HepG2 (cell line): Measurements from ENCODE around the gene LARP1. TPM values are rescaled to one million over a fixed set of nuclear protein-coding genes. Genes with fewer than 3 reads are reported as not detected.

Experiments used
- CENPX ChIP-seq: sonication (generic); formaldehyde crosslinking; IDR thresholded peaks from 2 replicates; pipeline ENCODE4 v1.9.0; 2021; ENCODE audit warnings: mild to moderate bottlenecking, missing genetic modification reagents, moderate library complexity
- CSRNP1 ChIP-seq: sonication (generic); formaldehyde crosslinking; IDR thresholded peaks from 2 replicates; pipeline ENCODE4 v1.8.1; 2023; ENCODE audit warnings: mild to moderate bottlenecking, missing genetic modification reagents
- HMG20A ChIP-seq: IDR thresholded peaks from 2 replicates; pipeline ENCODE4 v1.6.1; 2016; ENCODE audit warnings: borderline replicate concordance
- KLF6 ChIP-seq: IDR thresholded peaks from 2 replicates; pipeline ENCODE4 v1.8.0; 2016; ENCODE audit warnings: missing biosample characterization, missing genetic modification reagents
- NFKB2 ChIP-seq: sonication (generic); formaldehyde crosslinking; IDR thresholded peaks from 2 replicates; pipeline ENCODE4 v1.4.0; 2020; ENCODE audit warnings: missing genetic modification reagents, borderline replicate concordance
- ZNF225 ChIP-seq: sonication (generic); formaldehyde crosslinking; IDR thresholded peaks from 2 replicates; pipeline ENCODE4 v1.4.0; 2020; ENCODE audit warnings: mild to moderate bottlenecking, missing genetic modification reagents
- ZNF317 ChIP-seq: sonication (generic); formaldehyde crosslinking; IDR thresholded peaks from 2 replicates; pipeline ENCODE4 v1.5.0; 2020; ENCODE audit warnings: mild to moderate bottlenecking, missing genetic modification reagents
- ZNF772 ChIP-seq: sonication (generic); formaldehyde crosslinking; IDR thresholded peaks from 2 replicates; pipeline ENCODE4 v1.5.0; 2020; ENCODE audit warnings: mild to moderate bottlenecking, missing genetic modification reagents
- ZNF773 ChIP-seq: sonication (generic); formaldehyde crosslinking; IDR thresholded peaks from 2 replicates; pipeline ENCODE4 v1.4.0; 2020; ENCODE audit warnings: missing genetic modification reagents, borderline replicate concordance
- ZSCAN25 ChIP-seq: sonication (generic); formaldehyde crosslinking; IDR thresholded peaks from 2 replicates; pipeline ENCODE4 v1.8.0; 2022; ENCODE audit warnings: mild to moderate bottlenecking, missing genetic modification reagents
- polyA plus RNA-seq, 8 experiments: library from polyadenylated mRNA; depleted of rRNA in 3 of 8; stranded (reverse) in 7 of 8; unstranded in 1 of 8; fragments of >200 nt; fragmentation: Illumina TruSeq in 4 of 8; extraction: Trizol in 4 of 8; gene quantifications; 2 replicates each; pipeline versions ENCODE4 v1.2.1 to v1.2.3, GENCODE V29; 2011 to 2016; ENCODE audit warnings: low read depth in 4 of 8, missing spikeins in 1 of 8, mixed read lengths in 1 of 8; ENCODE audit not compliant: insufficient read depth in 1 of 8
- total RNA-seq, 5 experiments: library from RNA; depleted of rRNA; stranded (reverse); fragments of >200 nt; fragmentation: Illumina TruSeq; extraction: Trizol; gene quantifications; 2 replicates each; pipeline ENCODE4 v1.2.3, GENCODE V29; 2016; ENCODE audit warnings: low read depth in 1 of 5
- TF ChIP-seq, protein P1 (sequence below): sonication (generic); formaldehyde crosslinking; IDR thresholded peaks from 2 replicates; pipeline ENCODE4 v1.9.0; 2021; ENCODE audit warnings: mild to moderate bottlenecking, missing genetic modification reagents
- TF ChIP-seq, protein P2 (sequence below): sonication (generic); formaldehyde crosslinking; IDR thresholded peaks from 2 replicates; pipeline ENCODE4 v1.8.0; 2022; ENCODE audit warnings: missing genetic modification reagents, mild to moderate bottlenecking, borderline replicate concordance

LARP1 gene
- total and polyA plus RNA-seq, 2 of the 13 experiments (the other 11 are each of a cell fraction or from before 2014, with no cell fraction given) = 45.2 to 61.4 TPM

GRCh38 chr5:154858297-154858971 lies 103.3 kb downstream of the LARP1 start, which contains the start of gene CNOT8 (continued):
- TF ChIP-seq, protein P1, sequence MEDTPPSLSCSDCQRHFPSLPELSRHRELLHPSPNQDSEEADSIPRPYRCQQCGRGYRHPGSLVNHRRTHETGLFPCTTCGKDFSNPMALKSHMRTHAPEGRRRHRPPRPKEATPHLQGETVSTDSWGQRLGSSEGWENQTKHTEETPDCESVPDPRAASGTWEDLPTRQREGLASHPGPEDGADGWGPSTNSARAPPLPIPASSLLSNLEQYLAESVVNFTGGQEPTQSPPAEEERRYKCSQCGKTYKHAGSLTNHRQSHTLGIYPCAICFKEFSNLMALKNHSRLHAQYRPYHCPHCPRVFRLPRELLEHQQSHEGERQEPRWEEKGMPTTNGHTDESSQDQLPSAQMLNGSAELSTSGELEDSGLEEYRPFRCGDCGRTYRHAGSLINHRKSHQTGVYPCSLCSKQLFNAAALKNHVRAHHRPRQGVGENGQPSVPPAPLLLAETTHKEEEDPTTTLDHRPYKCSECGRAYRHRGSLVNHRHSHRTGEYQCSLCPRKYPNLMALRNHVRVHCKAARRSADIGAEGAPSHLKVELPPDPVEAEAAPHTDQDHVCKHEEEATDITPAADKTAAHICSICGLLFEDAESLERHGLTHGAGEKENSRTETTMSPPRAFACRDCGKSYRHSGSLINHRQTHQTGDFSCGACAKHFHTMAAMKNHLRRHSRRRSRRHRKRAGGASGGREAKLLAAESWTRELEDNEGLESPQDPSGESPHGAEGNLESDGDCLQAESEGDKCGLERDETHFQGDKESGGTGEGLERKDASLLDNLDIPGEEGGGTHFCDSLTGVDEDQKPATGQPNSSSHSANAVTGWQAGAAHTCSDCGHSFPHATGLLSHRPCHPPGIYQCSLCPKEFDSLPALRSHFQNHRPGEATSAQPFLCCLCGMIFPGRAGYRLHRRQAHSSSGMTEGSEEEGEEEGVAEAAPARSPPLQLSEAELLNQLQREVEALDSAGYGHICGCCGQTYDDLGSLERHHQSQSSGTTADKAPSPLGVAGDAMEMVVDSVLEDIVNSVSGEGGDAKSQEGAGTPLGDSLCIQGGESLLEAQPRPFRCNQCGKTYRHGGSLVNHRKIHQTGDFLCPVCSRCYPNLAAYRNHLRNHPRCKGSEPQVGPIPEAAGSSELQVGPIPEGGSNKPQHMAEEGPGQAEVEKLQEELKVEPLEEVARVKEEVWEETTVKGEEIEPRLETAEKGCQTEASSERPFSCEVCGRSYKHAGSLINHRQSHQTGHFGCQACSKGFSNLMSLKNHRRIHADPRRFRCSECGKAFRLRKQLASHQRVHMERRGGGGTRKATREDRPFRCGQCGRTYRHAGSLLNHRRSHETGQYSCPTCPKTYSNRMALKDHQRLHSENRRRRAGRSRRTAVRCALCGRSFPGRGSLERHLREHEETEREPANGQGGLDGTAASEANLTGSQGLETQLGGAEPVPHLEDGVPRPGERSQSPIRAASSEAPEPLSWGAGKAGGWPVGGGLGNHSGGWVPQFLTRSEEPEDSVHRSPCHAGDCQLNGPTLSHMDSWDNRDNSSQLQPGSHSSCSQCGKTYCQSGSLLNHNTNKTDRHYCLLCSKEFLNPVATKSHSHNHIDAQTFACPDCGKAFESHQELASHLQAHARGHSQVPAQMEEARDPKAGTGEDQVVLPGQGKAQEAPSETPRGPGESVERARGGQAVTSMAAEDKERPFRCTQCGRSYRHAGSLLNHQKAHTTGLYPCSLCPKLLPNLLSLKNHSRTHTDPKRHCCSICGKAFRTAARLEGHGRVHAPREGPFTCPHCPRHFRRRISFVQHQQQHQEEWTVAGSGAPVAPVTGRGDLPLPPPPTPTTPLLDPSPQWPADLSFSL (CRISPR knock-in tag) = no peak
- TF ChIP-seq ZSCAN25 (no peak; the same call in 1 of the 2 replicates), ZNF317 (CRISPR knock-in tag) (peak; percentile 58; the same call in 1 of the 2 replicates), HMG20A (CRISPR knock-in tag) (peak; percentile 29; the same call in 1 of the 2 replicates), ZNF773 (CRISPR knock-in tag) (no peak), KLF6 (CRISPR knock-in tag) (0 out of 2 replicates have a peak, but pooled peaks have one; percentile 4), ZNF225 (CRISPR knock-in tag) (peak; percentile 34), CSRNP1 (CRISPR knock-in tag) (0 out of 2 replicates have a peak, but pooled peaks have one; percentile 63), ZNF772 (peak; percentile 78), NFKB2 (CRISPR knock-in tag) (peak; percentile 39; the same call in 1 of the 2 replicates), CENPX (no peak)
- TF ChIP-seq, protein P2, sequence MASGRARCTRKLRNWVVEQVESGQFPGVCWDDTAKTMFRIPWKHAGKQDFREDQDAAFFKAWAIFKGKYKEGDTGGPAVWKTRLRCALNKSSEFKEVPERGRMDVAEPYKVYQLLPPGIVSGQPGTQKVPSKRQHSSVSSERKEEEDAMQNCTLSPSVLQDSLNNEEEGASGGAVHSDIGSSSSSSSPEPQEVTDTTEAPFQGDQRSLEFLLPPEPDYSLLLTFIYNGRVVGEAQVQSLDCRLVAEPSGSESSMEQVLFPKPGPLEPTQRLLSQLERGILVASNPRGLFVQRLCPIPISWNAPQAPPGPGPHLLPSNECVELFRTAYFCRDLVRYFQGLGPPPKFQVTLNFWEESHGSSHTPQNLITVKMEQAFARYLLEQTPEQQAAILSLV (CRISPR knock-in tag) = peak; percentile 89
